Stromal cell of bone marrow (primary cell): ENCODE data around the gene PTPRO.
A peak's percentile ranks its signal among the peaks of the same experiment; 100 is the strongest.
"Not testable (repeated sequence)": the region's sequence is repeated elsewhere in the genome, so short reads cannot be mapped to it uniquely, and the experiment has no call there.

Experiments
- DNase-seq: peaks from one replicate; pipeline ENCODE4 v3.0.0-alpha.2; 2012; ENCODE audit warnings: low read depth

The PTPRO gene

GRCh38 chr12:15603474-15604085 is 281.3 kb downstream of the PTPRO start:
- no peak for DNase-seq

GRCh38 chr12:15605881-15606590 is 283.7 kb downstream of the PTPRO start:
- DNase-seq = no peak

GRCh38 chr12:15608406-15608805 is 286.1 kb downstream of the PTPRO start:
- DNase-seq = no peak

GRCh38 chr12:15608941-15609340 is 286.6 kb downstream of the PTPRO start:
- no peak for DNase-seq

- peak; percentile 73 for DNase-seq
These were observed 291.7 kb downstream of the PTPRO start for GRCh38 chr12:15613981-15614380.

- DNase-seq = not testable (repeated sequence)
These were observed 294.2 kb downstream of the PTPRO start for GRCh38 chr12:15616495-15616894.

- no peak for DNase-seq
These were observed 298.6 kb downstream of the PTPRO start for GRCh38 chr12:15620741-15621539.

- DNase-seq = no peak
These were observed 302.8 kb downstream of the PTPRO start for GRCh38 chr12:15625075-15625474.

GRCh38 chr12:15627995-15628945 is 306.0 kb downstream of the PTPRO start:
- DNase-seq = peak; percentile 41

GRCh38 chr12:15629108-15629507 is 306.8 kb downstream of the PTPRO start:
- DNase-seq = peak; percentile 94

- no peak for DNase-seq
These were observed 307.5 kb downstream of the PTPRO start for GRCh38 chr12:15629761-15630160.

GRCh38 chr12:15631007-15631715 is 308.9 kb downstream of the PTPRO start:
- no peak for DNase-seq

GRCh38 chr12:15632708-15633107 is 310.4 kb downstream of the PTPRO start:
- no peak for DNase-seq

GRCh38 chr12:15633201-15633600 is 310.9 kb downstream of the PTPRO start:
- DNase-seq = no peak

- DNase-seq = no peak
These were observed 311.8 kb downstream of the PTPRO start for GRCh38 chr12:15634010-15634683.

- DNase-seq = no peak
These were observed 314.0 kb downstream of the PTPRO start for GRCh38 chr12:15636060-15636890.

- DNase-seq = no peak
These were observed 315.9 kb downstream of the PTPRO start for GRCh38 chr12:15638231-15638630.

- DNase-seq = no peak
These were observed 322.4 kb downstream of the PTPRO start for GRCh38 chr12:15644700-15645099.

GRCh38 chr12:15646581-15646980 is 324.3 kb downstream of the PTPRO start:
- no peak for DNase-seq
